Measurements from ENCODE around the gene PSMD6.

DNA sequence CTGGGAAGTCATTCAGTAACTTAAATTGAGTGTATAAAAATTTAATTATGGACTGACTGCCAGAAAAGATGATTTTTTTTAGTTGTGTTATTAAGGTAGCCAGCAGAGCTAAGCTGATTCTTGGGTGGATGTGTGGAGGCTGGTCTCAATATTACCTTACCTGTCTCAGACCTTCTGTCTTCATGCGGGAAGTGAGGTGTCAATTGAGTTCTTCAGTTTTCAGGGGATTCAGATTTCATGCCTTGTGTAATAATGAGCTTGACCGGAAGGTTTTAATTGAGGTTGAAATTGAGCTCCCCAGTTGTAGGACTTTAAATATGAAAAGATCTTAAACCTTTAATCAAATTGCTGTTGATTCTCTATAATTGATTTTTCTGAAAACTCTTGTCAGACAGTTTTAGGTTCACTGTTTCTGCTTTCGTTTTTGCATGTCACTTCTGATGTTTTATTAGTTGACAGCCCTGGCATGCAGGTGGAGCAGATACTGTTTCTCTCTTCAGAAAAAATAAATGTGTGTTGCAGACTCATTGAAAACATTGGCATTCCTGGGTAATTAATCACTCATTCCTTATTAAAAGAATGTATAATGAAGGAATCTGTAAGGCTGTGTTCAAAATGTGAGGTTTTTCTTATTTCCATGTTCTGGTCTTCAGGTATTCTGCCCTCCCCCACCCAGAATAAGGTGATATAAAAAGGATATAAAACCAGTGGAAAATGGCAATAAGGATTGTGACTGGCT, 54.5 kb downstream of the PSMD6 start:
- no peak for TF ChIP-seq CTCF (IDR thresholded peaks at IDR 0.05)
- no peak for TF ChIP-seq EP300 (IDR thresholded peaks at IDR 0.05)
